Type B pancreatic cell (in vitro differentiated cells): ENCODE data around the gene ADSL. TPM values are rescaled to one million over a fixed set of nuclear protein-coding genes. Genes with fewer than 3 reads are reported as not detected.
A peak's percentile ranks its signal among the peaks of the same experiment; 100 is the strongest.

Experiments
- DNase-seq: peaks from one replicate; pipeline ENCODE4 v3.0.0; 2021; ENCODE audit warnings: mixed read lengths; ENCODE audit not compliant: unreplicated experiment; ENCODE audit errors: extremely low spot score
- H3K27ac Mint-ChIP-seq: 2 replicates; pipeline ENCODE4 v1.8.0; 2021; ENCODE audit warnings: mild to moderate bottlenecking, mixed read lengths
- H3K27me3 Mint-ChIP-seq: 2 replicates; pipeline ENCODE4 v1.8.0; 2021; ENCODE audit warnings: mixed read lengths
- H3K36me3 Mint-ChIP-seq: 2 replicates; pipeline ENCODE4 v1.8.0; 2021; ENCODE audit warnings: mixed read lengths
- H3K4me1 Mint-ChIP-seq: one replicate; pipeline ENCODE4 v1.8.0; 2021; ENCODE audit warnings: mixed read lengths; ENCODE audit not compliant: unreplicated experiment
- H3K4me3 Mint-ChIP-seq: 2 replicates; pipeline ENCODE4 v1.8.0; 2021; ENCODE audit warnings: mild to moderate bottlenecking, mixed read lengths
- H3K9me3 Mint-ChIP-seq: 2 replicates; pipeline ENCODE4 v1.8.0; 2021; ENCODE audit warnings: mixed read lengths
- CTCF ChIP-seq: fragments of 200-600 bp; sonication (generic); conservative IDR thresholded peaks from 2 replicates; pipeline ENCODE4 v1.5.0; 2021; ENCODE audit warnings: antibody characterized with exemption, mild to moderate bottlenecking
- total RNA-seq: library from RNA; stranded (reverse); gene quantifications from 2 replicates; pipeline ENCODE4 v1.2.1, GENCODE V29; 2021; ENCODE audit warnings: low replicate concordance

ADSL gene
- total RNA-seq, 1 donor from 2014 or later: 82.8 TPM

- Mint-ChIP-seq H3K27ac (no peak overlapping the region), H3K36me3 (peaks cover 9% of the 10 kb centered on the region), H3K27me3 (no peaks in the 10 kb centered on the region), H3K9me3 (no peaks in the 10 kb centered on the region), H3K4me3 (no peak overlapping the region), H3K4me1 (peaks cover 2% of the 10 kb centered on the region)
- DNase-seq: no peak
- no peak for TF ChIP-seq CTCF
Measured at GRCh38 chr22:40410731-40411505, 64.6 kb downstream of the ADSL start.

- Mint-ChIP-seq H3K4me1 (peaks cover 7% of the 10 kb centered on the region), H3K27me3 (no peaks in the 10 kb centered on the region), H3K9me3 (no peaks in the 10 kb centered on the region), H3K4me3 (no peak overlapping the region), H3K27ac (no peak overlapping the region), H3K36me3 (peaks cover 15% of the 10 kb centered on the region)
- no peak for DNase-seq
- no peak for TF ChIP-seq CTCF
Measured at GRCh38 chr22:40411506-40411861, 65.2 kb downstream of the ADSL start.

- no peak overlapping the region for H3K4me3 Mint-ChIP-seq
- H3K36me3 Mint-ChIP-seq: peaks cover 18% of the 10 kb centered on the region
- no peaks in the 10 kb centered on the region for H3K27me3 Mint-ChIP-seq
- peak overlapping the region; percentile 72 for H3K27ac Mint-ChIP-seq
- DNase-seq: no peak
- peaks cover 7% of the 10 kb centered on the region for H3K4me1 Mint-ChIP-seq
- H3K9me3 Mint-ChIP-seq: no peaks in the 10 kb centered on the region
- TF ChIP-seq CTCF: no peak
Measured at GRCh38 chr22:40412441-40412840, 66.1 kb downstream of the ADSL start.

GRCh38 chr22:40413873-40414272 lies 67.6 kb downstream of the ADSL start:
- Mint-ChIP-seq H3K36me3 (peaks cover 18% of the 10 kb centered on the region), H3K4me1 (peaks cover 7% of the 10 kb centered on the region), H3K9me3 (no peaks in the 10 kb centered on the region), H3K4me3 (no peak overlapping the region), H3K27ac (peak overlapping the region; percentile 36), H3K27me3 (no peaks in the 10 kb centered on the region)
- DNase-seq: no peak
- no peak for TF ChIP-seq CTCF

- TF ChIP-seq CTCF: no peak
- Mint-ChIP-seq H3K4me3 (no peak overlapping the region), H3K36me3 (peaks cover 18% of the 10 kb centered on the region), H3K27ac (peak overlapping the region; percentile 36), H3K4me1 (peaks cover 7% of the 10 kb centered on the region), H3K27me3 (no peaks in the 10 kb centered on the region), H3K9me3 (no peaks in the 10 kb centered on the region)
- no peak for DNase-seq
Measured at GRCh38 chr22:40414311-40414710, 68.0 kb downstream of the ADSL start.
